Body of pancreas (tissue), 4 donors: ENCODE data around the gene DGKG.

ENCODE experiments used
- CTCF ChIP-seq, 7 experiments: fragments of 450-650 bp in 4 of 7; fragments of 200-600 bp in 3 of 7; sonication (generic) in 3 of 7; IDR thresholded peaks; one replicate each; pipeline ENCODE4 v1.5.1; 2016 to 2019; ENCODE audit warnings: antibody characterized with exemption in 7 of 7
- POLR2A ChIP-seq, 3 donors: fragments of 450-650 bp; IDR thresholded peaks; one replicate each; pipeline ENCODE4 v1.6.1; 2016; ENCODE audit warnings: antibody characterized with exemption in 3 of 3, mild to moderate bottlenecking in 2 of 3

- TF ChIP-seq CTCF (IDR thresholded peaks at IDR 0.05), result no peak
- no peak for TF ChIP-seq POLR2A (IDR thresholded peaks at IDR 0.05)
These were observed 6.1 kb upstream of the DGKG start for GRCh38 chr3:186368176-186368575.
